Measurements from ENCODE around the gene PLXNA4. TPM values are rescaled to one million over a fixed set of nuclear protein-coding genes. Genes with fewer than 3 reads are reported as not detected.

PLXNA4 gene
- total RNA-seq (10 to 100 TPM; 12.2 to 19.3 (median 17.2) TPM), polyA plus RNA-seq (5.7 TPM)
- long read RNA-seq, donor 1, full-length matches to known transcripts = 2 of 25 reads
- long read RNA-seq, donor 1, partial matches to known transcripts = 13 of 25 reads
- long read RNA-seq, donor 1, other reads (novel, unspliced or antisense) = 10 of 25 reads
- long read RNA-seq, donor 2, partial matches to known transcripts = 5 of 12 reads
- long read RNA-seq, donor 2, other reads (novel, unspliced or antisense) = 6 of 12 reads
- long read RNA-seq, donor 3, partial matches to known transcripts = 18 of 36 reads
- long read RNA-seq, donor 3, other reads (novel, unspliced or antisense) = 16 of 36 reads
- long read RNA-seq, donor 4, partial matches to known transcripts = 4 of 8 reads
- long read RNA-seq, donor 4, other reads (novel, unspliced or antisense) = 4 of 8 reads

GRCh38 chr7:132575982-132576720, at the start of gene PLXNA4:
PLXNA4 (minus strand) TSS chr7:132576470; CDS start chr7:132508693, 67,777 bp downstream.
- ATAC-seq (peak; percentile 15 to 27), DNase-seq (peak; percentile 30 to 69 (median 63))
- peak within 1 kb of the TSS; percentile 79 for H3K4me3 ChIP-seq (ENCODE audit: low read length)
- intact Hi-C loops (cut with DNase I) = loop anchor here (5.0 to 10.0 kb wide), 5 partner anchors 71 to 629 kb away; no protein-coding TSS in a partner anchor
- H3K9me3 ChIP-seq (ENCODE audit: control insufficient read depth, low read length) = no peaks in the 10 kb centered on the region
- no peak within 1 kb of the TSS for H3K27ac ChIP-seq (ENCODE audit: low read length)
- peaks cover 2% of the 10 kb centered on the region for H3K4me1 ChIP-seq (ENCODE audit: control insufficient read depth, insufficient read depth, low read length)
- WGBS = under 1% methylated on average over 67 of the region's 67 CpGs
- no peaks in the 10 kb centered on the region for H3K27me3 ChIP-seq (ENCODE audit: control insufficient read depth, insufficient read depth)

DNA sequence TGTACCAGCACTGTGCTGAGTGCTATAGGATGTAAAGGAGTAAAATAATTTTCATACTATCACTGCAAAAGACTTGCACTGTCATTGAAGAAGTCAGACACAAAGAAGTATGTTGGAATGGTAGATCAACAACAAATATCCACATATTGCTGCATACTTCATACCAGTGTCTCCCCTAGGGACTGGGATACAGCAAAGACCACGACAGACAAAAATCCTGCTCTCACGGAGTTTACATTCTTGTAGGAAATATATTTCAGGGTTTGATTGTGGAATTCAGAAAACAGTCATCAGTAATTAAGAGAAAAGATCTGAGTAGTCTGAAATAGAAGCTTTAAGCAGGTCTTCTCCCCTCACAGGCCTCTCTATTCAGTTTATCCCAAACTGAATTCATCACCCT, 49.4 kb upstream of the PLXNA4 start:
- ATAC-seq (no peak), DNase-seq (no peak)
- H3K9me3 ChIP-seq (ENCODE audit: control insufficient read depth, low read length) = no peaks in the 10 kb centered on the region
- intact Hi-C loops (cut with DNase I) = no loop called here
- no peaks in the 10 kb centered on the region for H3K4me1 ChIP-seq (ENCODE audit: control insufficient read depth, insufficient read depth, low read length)
- H3K27ac ChIP-seq (ENCODE audit: low read length) = no peak overlapping the region
- 74% methylated on average over 2 of the region's 2 CpGs for WGBS
- no peaks in the 10 kb centered on the region for H3K27me3 ChIP-seq (ENCODE audit: control insufficient read depth, insufficient read depth)
- H3K4me3 ChIP-seq (ENCODE audit: low read length) = no peak overlapping the region

DNA sequence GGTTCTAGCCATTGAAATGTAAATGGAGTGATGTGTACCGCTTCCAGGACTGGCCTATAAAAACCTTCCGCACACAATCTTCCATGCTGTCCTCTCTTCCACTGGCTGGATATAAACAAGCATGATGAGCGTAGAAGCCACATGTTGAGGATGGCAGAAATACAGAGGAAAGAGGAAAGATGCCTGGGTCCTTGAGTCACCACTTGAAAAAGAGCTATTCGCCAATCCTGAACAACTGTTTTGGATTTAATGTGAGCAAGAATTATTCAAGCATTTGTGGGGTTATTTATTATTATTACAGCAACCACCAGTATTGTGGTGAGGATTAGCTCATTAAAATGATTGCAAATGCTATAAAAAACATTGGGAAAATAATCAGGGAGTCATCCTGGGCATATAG, 45.8 kb upstream of the PLXNA4 start:
- Histone ChIP-seq H3K4me3 (ENCODE audit: low read length) (no peak overlapping the region), H3K27ac (ENCODE audit: low read length) (no peak overlapping the region), H3K9me3 (ENCODE audit: control insufficient read depth, low read length) (no peaks in the 10 kb centered on the region), H3K27me3 (ENCODE audit: control insufficient read depth, insufficient read depth) (no peaks in the 10 kb centered on the region), H3K4me1 (ENCODE audit: control insufficient read depth, insufficient read depth, low read length) (no peaks in the 10 kb centered on the region)
- WGBS = 93% methylated on average over 4 of the region's 4 CpGs
- DNase-seq (no peak), ATAC-seq (no peak)
- intact Hi-C loops (cut with DNase I) = no loop called here

- DNase-seq = no peak
- intact Hi-C loops (cut with DNase I) = no loop called here
- Histone ChIP-seq H3K4me1 (ENCODE audit: control insufficient read depth, insufficient read depth, low read length) (no peaks in the 10 kb centered on the region), H3K27me3 (ENCODE audit: control insufficient read depth, insufficient read depth) (no peaks in the 10 kb centered on the region), H3K9me3 (ENCODE audit: control insufficient read depth, low read length) (no peaks in the 10 kb centered on the region), H3K27ac (ENCODE audit: low read length) (no peak overlapping the region), H3K4me3 (ENCODE audit: low read length) (no peak overlapping the region)
- ATAC-seq = no peak
- 94% methylated on average over 6 of the region's 6 CpGs for WGBS
These were observed 43.7 kb upstream of the PLXNA4 start for GRCh38 chr7:132619967-132620366.

DNA sequence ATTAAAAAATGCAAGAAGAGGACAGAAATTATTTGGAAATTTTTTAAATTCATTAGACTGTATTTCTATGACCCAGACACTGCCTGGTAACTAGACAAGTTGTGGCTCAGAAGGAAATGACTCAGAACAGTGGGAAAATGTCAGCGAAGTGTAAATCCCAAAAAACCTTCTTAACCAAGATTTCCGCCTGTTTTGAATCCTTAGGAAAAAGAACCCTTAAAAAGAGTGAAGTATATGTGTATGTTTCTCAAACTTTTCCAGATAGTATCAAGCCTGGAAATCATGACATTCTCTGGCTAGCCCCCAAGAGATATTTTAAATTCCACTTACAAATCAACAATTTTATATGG, 42.7 kb upstream of the PLXNA4 start:
- no peak for ATAC-seq
- no peak for DNase-seq
- Histone ChIP-seq H3K9me3 (ENCODE audit: control insufficient read depth, low read length) (no peaks in the 10 kb centered on the region), H3K27me3 (ENCODE audit: control insufficient read depth, insufficient read depth) (no peaks in the 10 kb centered on the region), H3K4me3 (ENCODE audit: low read length) (no peak overlapping the region), H3K27ac (ENCODE audit: low read length) (no peak overlapping the region), H3K4me1 (ENCODE audit: control insufficient read depth, insufficient read depth, low read length) (no peaks in the 10 kb centered on the region)
- WGBS = 76% methylated on average over 2 of the region's 2 CpGs
- intact Hi-C loops (cut with DNase I) = no loop called here

GRCh38 chr7:132618271-132618955, 42.1 kb upstream of the PLXNA4 start:
- Histone ChIP-seq H3K4me3 (ENCODE audit: low read length) (no peak overlapping the region), H3K27ac (ENCODE audit: low read length) (no peak overlapping the region), H3K4me1 (ENCODE audit: control insufficient read depth, insufficient read depth, low read length) (no peaks in the 10 kb centered on the region), H3K27me3 (ENCODE audit: control insufficient read depth, insufficient read depth) (no peaks in the 10 kb centered on the region), H3K9me3 (ENCODE audit: control insufficient read depth, low read length) (no peaks in the 10 kb centered on the region)
- DNase-seq = no peak
- WGBS = 74% methylated on average over 2 of the region's 2 CpGs
- no peak for ATAC-seq
- intact Hi-C loops (cut with DNase I) = no loop called here

DNA sequence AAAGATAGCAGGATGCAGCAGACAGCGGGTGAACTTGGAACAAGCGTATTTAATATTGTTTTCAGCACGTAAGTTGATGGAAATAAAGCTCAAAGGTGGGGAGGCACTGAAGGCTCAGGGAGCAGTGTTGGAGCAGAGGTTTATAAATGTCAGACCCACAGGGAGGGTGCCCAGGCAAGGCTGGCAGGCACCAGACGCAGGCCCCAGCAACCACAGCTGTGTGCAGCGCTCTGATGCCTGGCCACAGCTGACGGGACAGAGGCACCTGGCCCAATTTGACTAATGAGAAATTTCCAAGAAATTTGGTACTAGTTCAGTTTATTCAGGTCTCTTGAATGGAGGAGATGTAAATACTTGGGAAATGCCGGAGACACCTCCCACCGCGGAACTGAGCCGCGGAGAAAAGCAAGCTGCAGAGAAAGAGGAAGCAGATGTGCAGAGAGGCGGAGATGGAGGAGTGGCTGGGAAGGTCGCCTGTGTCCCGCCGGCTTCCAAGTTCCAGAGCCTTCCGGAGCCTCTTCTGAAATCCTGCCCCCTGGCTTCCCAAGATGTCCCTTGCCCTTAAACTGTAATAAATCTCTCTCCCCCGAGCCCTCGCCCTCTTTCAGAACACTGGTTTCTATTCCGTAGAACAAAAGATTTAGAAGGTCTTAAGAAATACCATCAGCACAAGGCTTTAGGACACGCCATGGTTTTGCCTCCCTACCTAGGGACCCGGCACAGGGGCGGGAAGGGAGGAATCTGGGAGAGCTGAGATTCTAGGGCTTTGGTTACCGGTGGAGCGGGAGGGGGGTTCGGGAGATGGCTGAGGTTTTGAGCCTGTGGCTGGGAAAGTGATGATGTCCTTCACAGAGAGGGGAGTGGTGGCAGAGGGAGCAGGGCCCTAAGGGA, 38.4 kb upstream of the PLXNA4 start:
- WGBS = 22% methylated on average over 25 of the region's 25 CpGs
- no peak overlapping the region for H3K27ac ChIP-seq (ENCODE audit: low read length)
- peak; percentile 82 to 83 for ATAC-seq
- no peaks in the 10 kb centered on the region for H3K9me3 ChIP-seq (ENCODE audit: control insufficient read depth, low read length)
- peak; percentile 57 to 79 (median 73) for DNase-seq
- intact Hi-C loops (cut with DNase I) = no loop called here
- peak overlapping the region; percentile 39 for H3K4me3 ChIP-seq (ENCODE audit: low read length)
- no peaks in the 10 kb centered on the region for H3K27me3 ChIP-seq (ENCODE audit: control insufficient read depth, insufficient read depth)
- no peaks in the 10 kb centered on the region for H3K4me1 ChIP-seq (ENCODE audit: control insufficient read depth, insufficient read depth, low read length)

GRCh38 chr7:132613737-132614136, 37.5 kb upstream of the PLXNA4 start:
- ATAC-seq = no peak
- no peak for DNase-seq
- no peaks in the 10 kb centered on the region for H3K9me3 ChIP-seq (ENCODE audit: control insufficient read depth, low read length)
- 97% methylated on average over 2 of the region's 2 CpGs for WGBS
- H3K27ac ChIP-seq (ENCODE audit: low read length) = no peak overlapping the region
- no peaks in the 10 kb centered on the region for H3K27me3 ChIP-seq (ENCODE audit: control insufficient read depth, insufficient read depth)
- H3K4me1 ChIP-seq (ENCODE audit: control insufficient read depth, insufficient read depth, low read length) = no peaks in the 10 kb centered on the region
- H3K4me3 ChIP-seq (ENCODE audit: low read length) = no peak overlapping the region
- intact Hi-C loops (cut with DNase I) = no loop called here

DNA sequence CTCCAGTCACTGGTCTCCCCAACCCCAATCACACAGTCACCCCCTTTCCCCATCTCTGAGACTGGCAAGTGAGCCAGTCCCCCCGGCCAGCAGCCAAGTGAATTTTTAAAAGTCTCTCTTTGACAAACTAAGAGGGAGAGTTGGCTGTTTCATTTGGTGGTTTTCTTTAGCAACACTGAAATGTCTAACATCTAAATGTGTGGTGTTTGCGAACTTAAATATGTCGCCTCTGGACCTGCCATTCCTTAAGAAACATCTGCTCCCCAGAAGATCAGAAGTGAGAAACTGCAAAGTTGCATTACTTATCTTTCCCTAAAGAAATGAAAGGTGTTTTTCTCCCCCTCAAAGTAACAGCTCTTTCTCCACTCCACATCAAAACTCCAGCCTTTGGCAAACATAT, 34.7 kb upstream of the PLXNA4 start:
- intact Hi-C loops (cut with DNase I) = no loop called here

GRCh38 chr7:132609906-132610520, 33.7 kb upstream of the PLXNA4 start:
- no peaks in the 10 kb centered on the region for H3K27me3 ChIP-seq (ENCODE audit: control insufficient read depth, insufficient read depth)
- no peaks in the 10 kb centered on the region for H3K4me1 ChIP-seq (ENCODE audit: control insufficient read depth, insufficient read depth, low read length)
- H3K27ac ChIP-seq (ENCODE audit: low read length) = no peak overlapping the region
- DNase-seq = no peak
- ATAC-seq = peak in 1 of 2 donors; percentile 30
- whole genome bisulfite sequencing = 31% methylated on average over 2 of the region's 2 CpGs
- no peaks in the 10 kb centered on the region for H3K9me3 ChIP-seq (ENCODE audit: control insufficient read depth, low read length)
- intact Hi-C loops (cut with DNase I) = no loop called here
- H3K4me3 ChIP-seq (ENCODE audit: low read length) = no peak overlapping the region

More for the DNA sequence above, 34.7 kb upstream of the PLXNA4 start:
- no peak for ATAC-seq
- DNase-seq = no peak
- Histone ChIP-seq H3K27me3 (ENCODE audit: control insufficient read depth, insufficient read depth) (no peaks in the 10 kb centered on the region), H3K27ac (ENCODE audit: low read length) (no peak overlapping the region), H3K4me1 (ENCODE audit: control insufficient read depth, insufficient read depth, low read length) (no peaks in the 10 kb centered on the region), H3K9me3 (ENCODE audit: control insufficient read depth, low read length) (no peaks in the 10 kb centered on the region), H3K4me3 (ENCODE audit: low read length) (no peak overlapping the region)
- 87% methylated on average over 3 of the region's 3 CpGs for WGBS
